GM19455 (cell line): ENCODE results near the gene DYNLT1.
"Not testable (repeated sequence)": the region's sequence is repeated elsewhere in the genome, so short reads cannot be mapped to it uniquely, and the experiment has no call there.

Experiments
- ATAC-seq: cut with Tn5 transposase; IDR thresholded peaks from one replicate; pipeline ENCODE4 v1.9.1; 2021; ENCODE audit not compliant: unreplicated experiment

Gene DYNLT1

DNA sequence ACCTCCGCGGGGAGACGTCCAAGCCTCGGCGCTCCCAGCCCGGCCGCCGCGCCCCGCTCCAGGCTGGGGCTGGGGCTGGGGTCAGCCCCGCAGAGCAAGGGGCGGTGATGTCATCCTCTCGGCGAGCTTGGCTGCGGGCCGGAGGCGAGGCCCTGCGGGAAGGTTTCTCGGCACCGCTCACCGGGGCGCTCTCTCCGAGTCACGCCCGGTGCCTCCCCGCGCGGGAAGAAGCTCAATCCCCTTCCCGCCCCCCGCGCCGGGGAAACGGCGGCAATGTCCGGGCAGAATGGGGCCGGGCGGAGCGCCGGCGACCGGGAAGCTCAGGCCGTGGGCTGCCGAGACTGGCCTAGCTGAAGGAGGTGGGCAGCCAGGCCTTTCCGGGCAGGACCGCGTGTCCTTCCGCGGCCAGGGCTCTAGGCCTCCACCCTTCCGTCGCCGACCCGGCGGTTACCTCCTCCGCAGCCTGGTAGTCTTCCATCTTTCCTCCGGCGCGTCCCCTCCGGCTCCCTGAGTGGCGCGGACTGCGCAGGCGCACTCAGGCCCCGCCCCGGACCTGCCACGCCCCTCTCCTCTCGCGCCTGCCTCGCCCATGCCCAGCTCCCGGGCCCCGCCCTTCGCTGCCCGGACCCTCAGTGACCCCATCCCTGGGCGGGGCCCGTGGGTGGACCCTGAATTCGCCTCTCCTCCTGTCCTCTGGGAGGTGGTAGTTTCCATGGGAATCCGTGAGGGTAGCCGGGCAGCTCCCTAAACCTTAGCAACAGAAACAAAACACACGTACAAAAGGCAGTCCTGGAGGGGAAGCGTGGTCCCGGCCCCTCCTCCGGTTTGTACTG lies at the start of gene DYNLT1:
DYNLT1 (minus strand) TSS at position 513 of the 833 bp plus-strand sequence; CDS start at position 478, 35 bp downstream.
- ATAC-seq: peak; percentile 67

DNA sequence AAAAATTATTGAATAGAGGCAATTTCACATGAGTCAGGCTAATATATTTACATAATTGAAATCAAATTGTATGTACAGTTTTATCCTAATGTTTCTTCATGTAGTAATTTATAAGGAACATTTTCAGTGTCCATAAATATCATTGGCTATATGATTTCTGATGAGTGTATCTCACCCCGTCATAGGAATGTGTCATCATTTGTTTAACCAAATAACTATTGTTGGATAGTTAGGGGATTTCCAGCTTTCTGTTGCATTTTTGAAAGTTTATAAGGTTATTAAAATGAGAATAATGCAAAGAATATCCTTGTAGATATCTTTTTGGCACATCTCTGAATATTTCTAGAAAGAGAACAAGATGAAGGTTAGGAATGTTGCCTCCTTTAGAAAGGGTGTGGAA lies 44.3 kb upstream of the DYNLT1 start:
- no peak for ATAC-seq

DNA sequence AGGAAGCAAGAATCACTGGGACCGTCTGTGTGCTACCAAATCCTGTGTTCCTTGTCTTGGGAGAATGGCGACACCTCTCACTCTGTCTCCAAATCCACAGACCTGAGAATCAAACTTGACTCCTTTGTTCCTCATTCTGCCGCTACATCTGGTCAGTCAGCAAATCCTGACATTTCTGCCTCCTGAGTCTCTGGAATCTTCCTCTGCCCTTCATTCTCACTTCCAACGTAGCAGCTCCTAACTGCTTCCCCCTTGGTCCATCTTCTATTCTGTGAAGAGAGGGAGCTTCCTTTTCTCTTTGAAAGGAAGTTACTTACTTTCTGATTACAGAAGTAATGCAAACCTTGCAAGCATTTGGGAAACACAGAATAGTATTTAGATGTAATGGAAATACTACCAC lies 43.0 kb upstream of the DYNLT1 start:
- no peak for ATAC-seq

DNA sequence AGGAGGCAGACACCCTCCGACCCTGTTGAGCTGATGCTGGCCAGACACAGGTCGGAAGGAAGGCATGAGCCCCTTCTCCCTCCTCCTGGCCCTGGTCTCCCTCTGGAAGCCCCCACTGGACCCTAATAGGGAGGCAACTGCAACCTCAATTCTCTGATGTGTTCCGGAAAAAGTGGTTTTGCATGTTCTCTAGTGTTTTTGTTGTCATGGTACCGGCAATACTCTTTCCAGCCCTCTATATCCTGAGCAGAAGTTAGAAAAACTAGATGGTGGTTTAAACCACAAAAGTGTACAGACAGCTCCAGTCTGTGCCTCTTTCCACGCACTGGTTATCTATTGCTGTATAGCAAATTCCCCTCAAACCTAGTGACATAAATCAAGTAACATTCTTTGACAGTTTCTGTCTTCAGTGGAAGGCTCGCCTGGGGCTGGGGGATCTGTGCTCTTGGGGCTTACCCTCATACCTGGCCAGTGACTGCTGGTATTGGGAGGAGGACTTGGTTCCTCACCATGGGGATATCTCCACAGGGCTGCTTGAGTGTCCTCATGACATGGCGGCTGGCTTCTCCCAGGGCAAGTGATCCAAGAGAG lies 42.3 kb upstream of the DYNLT1 start:
- ATAC-seq: peak; percentile 69

DNA sequence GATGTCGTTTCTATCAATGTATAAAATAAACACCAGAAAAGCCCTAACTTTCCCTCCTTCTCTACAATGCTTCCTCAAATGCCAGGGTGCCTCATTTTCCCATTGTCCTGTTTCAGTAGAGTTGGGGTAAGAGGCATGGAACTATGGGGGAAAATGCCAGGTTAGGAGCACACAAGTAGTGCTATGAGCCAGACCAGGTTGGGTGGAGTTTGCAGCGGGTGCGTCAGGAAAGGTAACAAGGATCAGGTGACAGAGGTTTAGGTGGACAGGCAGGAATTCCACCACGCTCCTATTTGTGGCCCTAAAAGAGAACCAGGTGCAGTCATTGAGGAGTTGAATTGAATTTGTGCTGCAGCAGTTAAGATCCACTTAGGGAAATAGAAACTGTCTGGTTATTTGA lies 41.8 kb upstream of the DYNLT1 start:
- no peak for ATAC-seq

DNA sequence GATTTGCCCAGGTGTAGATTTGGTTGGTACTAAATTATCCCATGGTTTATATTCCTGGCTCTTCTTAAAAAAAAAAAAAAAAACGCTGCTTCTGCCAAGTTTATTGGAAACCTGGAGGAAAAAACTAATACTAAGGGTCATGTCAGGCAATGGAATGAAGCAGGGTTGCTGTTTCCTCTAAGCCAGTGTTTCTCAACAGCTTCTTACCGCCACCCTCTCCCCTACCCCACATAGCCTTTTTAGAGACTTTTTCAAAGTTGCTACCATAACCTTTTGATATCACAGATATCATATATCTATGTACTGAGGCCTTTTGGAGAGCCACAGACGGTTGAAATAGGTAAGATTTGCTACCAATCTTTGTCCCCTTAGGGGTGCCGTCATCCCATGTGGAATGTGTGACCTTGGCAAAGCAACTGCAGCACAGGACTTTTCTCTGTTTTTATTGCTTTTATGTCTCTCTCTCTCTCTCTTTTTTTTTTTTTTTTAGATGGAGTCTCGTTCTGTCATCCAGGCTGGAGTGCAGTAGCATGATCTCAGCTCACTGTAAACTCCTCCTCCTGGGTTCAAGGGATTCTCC lies 40.3 kb upstream of the DYNLT1 start:
- ATAC-seq: no peak

DNA sequence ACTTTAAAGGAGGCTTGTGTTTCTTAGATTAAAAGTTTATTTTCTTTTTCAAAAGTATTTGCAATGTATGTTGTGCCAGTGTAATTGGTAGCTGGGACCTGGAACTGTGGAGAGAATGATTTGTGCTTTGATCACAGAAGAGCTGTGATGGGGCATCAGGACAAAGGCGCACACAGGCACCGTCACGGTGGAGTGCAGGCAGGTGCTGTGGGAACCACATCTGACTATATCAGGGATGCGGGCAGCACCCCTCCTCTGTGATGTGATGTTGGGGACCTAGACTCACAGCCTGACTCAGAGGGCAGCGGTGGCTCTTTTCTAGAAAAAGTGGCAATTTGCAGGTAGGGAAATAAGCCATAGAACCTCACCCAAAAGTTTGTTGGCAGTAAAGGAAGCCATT lies 39.8 kb upstream of the DYNLT1 start:
- no peak for ATAC-seq

DNA sequence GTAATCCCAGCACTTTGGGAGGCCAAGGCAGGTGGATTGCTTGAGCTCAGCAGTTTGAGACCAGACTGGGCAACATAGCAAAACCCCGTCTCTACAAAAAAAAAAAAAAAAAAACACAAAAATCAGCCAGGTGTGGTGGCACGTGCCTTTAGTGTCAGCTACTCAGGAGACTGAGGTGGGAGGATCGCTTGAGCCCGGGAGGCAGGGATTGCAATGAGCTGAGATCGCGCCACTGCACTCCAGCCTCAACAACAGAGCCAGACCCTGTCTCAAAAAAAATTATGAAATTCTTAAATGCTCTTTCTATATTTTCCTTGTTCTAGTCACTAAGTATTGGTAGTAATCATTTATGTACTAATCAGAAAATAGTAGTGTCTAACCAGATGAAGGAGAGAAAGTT lies 35.9 kb upstream of the DYNLT1 start:
- ATAC-seq: no peak

DNA sequence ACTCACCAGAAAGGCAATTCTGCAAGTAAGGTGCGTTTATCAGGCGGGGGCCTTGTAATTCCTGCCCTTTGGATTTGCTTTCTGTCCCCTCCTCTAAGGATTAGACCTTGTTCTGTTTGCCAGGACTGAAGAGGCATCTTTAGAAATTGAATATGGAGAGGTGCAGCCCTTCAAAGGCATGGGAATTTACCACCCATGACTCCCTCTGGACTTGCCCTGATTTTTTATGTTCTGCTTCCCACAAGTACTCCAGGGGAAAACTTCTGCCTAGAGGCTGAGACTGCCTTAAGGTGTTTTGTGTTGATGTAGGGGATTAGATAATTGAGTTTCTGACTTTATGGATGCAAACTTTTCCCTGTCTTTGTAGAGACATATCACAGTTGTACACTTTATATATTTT lies 35.5 kb upstream of the DYNLT1 start:
- no peak for ATAC-seq

DNA sequence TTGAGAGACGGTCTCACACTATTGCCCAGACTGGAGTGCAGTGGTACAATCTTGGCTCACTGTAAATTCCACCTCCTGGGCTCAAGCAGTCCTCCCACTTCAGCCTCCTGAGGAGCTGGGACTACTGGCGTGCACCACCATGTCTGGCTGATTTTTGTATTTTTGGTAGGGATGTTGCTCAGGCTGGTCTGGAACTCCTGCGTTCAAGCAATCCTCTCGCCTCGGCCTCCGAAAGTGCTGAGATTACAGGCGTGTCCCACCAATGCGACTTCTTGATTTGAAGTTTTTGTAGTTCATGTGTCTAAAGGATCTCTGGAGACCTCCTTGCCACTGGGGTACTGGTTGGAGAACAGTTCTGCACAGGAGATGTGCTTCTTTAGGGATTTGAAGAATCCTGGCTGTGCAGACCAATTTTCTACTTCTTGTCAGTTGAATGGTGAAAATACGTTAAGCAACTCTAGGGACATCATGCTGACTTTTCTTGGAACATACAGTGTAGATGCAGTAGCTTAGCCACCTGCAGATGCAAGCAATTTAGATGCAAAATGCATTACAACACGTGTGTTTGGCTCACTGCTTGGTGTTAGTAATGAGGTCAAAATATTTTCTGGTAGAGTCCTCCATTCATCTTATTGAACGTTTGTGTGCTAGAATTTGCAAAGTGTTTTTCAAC lies 33.5 kb upstream of the DYNLT1 start:
- ATAC-seq: no peak

DNA sequence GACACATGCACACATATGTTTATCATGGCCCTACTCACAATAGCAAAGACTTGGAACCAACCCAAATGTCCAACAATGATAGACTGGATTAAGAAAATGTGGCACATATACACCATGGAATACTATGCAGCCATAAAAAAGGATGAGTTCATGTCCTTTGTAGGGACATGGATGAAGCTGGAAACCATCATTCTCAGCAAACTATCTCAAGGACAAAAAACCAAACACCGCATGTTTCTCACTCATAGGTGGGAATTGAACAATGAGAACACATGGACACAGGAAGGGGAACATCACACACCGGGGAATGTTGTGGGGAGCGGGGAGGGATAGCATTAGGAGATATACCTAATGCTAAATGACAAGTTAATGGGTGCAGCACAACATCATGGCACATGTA lies 32.6 kb upstream of the DYNLT1 start:
- not testable (repeated sequence) for ATAC-seq

DNA sequence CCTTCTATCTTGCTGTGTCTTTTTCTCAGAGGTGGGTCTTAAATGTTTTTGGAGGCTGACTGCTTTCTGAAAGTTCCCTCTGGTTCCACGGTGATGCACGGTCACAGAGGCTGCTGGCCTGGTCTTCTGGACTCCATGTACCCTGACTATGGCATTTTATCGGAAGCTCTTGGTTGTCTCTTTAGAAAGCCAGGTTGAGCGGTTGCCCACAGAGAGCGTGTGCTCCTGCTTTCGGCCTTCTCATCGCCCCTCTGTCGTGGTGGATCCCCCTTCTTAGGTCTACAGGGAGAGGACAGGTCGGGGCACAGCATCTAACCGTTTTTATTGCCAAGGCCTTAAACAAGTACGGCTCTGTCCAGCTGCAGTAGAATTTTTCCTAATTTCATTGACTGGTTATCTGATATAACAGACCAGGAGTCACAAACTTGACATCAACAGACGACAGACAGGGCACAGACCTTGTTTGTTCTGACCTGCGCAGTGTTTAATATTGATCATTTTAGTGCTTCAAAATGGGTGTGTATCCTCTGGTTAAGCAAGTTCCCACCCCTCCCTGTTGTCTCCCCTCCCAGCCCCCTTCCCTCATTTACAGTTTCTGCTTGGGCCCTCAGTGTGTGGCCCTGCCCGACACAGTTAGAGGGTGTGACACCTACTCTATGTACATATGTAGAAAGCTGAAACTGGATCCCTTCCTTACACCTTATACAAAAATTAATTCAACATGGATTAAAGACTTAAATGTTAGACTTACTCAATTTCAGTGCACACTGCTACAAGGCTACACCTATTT lies 30.0 kb upstream of the DYNLT1 start:
- ATAC-seq: no peak

DNA sequence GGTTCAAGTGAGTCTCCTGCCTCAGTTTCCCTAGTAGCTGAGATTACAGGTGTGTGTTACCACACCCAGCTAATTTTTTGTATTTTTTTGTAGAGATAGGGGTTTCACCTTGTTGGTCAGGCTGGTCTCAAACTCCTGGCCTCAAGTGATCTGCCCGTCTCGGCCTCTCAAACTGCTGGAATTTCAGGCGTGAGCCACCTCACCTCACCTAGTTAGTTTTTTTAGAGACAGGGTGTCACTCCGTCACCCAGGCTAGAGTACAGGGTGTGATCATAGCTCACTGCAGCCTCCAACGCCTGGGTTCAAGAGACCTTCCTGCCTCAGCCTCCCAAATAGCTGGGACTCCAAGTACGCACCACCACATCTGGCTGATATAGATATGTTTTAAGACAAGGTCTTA lies 28.2 kb upstream of the DYNLT1 start:
- ATAC-seq: no peak

DNA sequence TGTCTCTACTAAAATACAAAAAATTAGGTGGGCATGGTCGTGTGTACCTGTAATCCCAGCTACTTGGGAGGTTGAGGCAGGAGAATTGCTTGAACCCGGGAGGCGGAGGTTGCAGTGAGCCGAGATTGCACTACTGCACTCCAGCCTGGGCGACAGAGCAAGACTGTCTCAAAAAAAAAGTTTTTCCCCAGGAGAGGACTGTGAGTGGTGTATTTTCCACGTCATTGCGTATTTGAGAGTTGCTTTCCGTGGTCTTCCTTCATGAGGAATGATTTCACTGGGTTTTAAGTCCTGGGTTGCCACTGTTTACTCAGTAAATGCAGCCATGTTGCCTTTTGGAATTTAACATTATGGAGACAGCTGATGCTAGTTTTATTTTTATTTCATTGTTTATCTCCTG lies 27.6 kb upstream of the DYNLT1 start:
- ATAC-seq: not testable (repeated sequence)

DNA sequence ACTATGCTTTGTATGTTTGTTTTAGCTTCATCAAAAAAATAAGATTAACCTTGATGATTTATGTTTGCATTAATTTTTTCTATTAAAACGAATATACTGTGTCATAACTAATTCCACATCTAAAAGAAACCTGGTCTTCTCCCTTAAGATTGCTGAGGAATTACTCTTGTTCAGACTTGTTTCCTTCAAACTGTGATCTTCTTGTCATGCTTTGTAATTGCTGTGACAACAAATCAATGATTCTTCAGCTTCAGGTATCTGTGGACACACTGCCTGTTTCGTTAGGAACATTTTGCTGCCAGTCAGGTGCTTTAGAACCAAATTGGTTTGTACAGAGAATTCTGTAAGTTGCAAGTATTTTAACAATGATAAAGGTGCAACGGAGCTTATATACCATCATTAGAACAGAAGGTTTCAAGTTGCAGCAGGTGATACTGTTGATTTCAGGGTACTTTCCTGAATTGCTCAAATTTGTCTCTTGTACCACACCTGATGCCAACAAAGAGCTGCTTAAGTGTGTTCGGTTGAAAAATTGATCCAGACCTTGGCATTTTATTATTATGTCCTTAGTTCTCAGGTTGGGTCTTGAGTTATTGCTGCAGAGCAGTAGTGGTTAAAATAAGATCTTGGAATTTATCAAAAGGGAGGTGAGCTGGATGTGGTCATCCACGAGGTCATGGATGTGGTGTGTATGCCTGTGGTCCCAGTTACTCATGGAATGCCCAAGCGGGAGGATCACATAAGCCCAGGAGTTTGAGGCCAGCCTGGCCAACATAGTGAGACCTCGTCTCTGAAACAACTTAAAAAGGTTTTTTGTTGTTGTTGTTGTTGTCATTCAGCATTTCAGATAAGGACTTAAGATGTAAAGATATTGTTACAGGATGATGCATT lies 24.8 kb upstream of the DYNLT1 start:
- no peak for ATAC-seq

DNA sequence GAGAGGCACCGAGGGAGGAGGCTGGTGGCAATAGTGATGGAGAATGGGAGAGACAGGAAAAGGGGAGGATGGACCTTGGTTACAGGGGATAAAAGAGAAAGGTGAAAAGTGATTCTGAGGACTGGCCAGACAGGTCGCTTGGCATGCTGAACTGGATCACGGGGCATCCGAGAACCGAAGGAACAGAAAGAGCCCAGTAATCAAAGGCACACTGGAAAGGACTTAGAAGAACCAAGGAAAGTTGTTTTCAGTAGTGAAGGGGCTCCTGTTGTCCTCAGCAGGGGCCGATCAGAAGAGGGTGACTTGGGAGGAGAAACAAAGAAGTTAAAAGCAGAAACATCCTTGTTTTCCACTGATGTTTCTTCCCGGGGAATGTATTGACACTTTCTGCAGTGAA lies 24.2 kb upstream of the DYNLT1 start:
- ATAC-seq: no peak

DNA sequence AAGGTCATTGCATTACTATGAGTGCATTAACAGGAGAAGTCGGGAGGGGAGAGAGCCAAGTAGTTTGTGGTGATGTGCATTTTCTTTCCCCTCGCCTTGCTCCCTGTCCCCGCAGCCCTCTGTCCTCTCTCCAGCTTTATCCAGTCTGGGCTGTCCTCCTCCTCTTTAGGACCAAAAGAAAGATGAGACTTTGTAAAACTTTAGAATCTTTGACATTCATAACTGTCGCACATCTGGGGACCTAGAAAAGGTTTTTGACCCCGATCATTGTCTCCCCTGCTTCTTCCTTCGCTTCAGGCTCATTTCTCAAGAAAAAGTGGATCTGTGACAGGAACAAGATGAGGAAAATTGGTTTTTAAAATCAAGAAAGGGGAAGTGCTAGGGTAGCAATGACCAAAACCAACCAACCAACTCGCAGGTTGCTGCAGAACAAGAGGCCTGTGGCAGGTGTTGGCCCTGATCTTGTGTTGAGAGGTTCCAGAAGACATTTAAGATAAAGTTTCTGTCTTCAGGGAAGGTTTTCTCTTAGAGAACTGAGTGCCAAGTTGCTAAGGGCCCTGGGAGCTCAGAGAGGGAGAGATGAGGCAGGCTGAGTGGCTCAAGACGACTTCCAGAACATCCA lies 22.9 kb upstream of the DYNLT1 start:
- ATAC-seq: no peak

DNA sequence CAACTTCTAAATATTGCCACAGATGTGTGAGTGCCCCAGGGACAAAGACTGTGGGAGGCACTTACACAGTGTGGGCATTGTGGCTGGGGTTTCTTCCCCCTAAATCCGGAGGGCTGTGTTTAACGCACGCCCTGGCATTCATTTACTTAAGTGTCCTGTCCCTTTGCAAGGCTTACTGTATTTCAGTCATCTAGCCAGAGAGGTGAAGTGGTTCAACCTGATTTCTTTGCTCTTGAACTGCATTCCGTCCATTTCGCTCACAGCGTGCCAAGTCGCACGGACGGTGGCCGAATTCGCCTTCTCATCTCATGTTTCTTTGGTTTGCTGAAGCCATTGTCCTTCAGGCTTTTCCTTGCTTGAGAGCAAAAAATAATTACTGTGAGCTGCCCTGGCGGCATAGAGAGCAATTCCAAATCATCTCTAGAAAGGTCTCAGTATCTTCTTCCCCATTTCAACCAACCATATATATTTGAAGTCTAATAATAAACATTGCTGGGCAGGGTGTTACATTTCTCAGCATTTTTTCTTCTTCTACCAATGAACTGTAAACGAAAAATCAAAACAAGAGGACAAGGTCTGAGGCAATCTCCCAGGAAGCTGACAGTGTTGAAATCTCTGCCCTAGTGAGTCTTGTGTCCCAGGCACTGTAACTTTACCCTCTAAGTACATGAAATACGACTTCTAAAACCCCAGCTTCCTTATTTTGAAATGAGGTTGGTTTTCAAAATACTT lies 22.3 kb upstream of the DYNLT1 start:
- ATAC-seq: no peak

DNA sequence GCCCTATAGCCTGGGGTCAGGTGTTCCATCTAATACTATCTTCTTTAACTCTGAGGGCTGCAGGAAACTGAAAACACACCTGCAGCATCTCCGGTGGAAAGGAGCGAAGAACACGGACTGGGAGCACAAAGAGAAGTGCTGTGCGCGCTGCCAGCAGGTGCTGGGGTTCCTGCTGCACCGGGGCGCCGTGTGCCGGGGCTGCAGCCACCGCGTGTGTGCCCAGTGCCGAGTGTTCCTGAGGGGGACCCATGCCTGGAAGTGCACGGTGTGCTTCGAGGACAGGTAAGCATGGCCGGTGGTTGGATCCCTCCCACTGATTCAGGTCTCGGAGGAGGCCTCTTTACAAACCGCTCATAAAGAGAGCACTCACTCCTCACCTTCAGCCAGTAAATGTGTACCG lies 20.8 kb upstream of the DYNLT1 start:
- no peak for ATAC-seq
